CD4-positive, alpha-beta T cell treated with Interleukin-6 at 100 ng/mL for 8 hours (primary cell): ENCODE measurements around the gene MZF1.
"Not testable (repeated sequence)": the region's sequence is repeated elsewhere in the genome, so short reads cannot be mapped to it uniquely, and the experiment has no call there.

Experiments
- DNase-seq: peaks from one replicate; pipeline ENCODE4 v3.0.0-alpha.2; 2020; ENCODE audit warnings: mixed read lengths, low spot score

The MZF1 gene

GRCh38 chr19:58555369-58555885 is 17.7 kb downstream of the MZF1 start:
- no peak for DNase-seq

DNA sequence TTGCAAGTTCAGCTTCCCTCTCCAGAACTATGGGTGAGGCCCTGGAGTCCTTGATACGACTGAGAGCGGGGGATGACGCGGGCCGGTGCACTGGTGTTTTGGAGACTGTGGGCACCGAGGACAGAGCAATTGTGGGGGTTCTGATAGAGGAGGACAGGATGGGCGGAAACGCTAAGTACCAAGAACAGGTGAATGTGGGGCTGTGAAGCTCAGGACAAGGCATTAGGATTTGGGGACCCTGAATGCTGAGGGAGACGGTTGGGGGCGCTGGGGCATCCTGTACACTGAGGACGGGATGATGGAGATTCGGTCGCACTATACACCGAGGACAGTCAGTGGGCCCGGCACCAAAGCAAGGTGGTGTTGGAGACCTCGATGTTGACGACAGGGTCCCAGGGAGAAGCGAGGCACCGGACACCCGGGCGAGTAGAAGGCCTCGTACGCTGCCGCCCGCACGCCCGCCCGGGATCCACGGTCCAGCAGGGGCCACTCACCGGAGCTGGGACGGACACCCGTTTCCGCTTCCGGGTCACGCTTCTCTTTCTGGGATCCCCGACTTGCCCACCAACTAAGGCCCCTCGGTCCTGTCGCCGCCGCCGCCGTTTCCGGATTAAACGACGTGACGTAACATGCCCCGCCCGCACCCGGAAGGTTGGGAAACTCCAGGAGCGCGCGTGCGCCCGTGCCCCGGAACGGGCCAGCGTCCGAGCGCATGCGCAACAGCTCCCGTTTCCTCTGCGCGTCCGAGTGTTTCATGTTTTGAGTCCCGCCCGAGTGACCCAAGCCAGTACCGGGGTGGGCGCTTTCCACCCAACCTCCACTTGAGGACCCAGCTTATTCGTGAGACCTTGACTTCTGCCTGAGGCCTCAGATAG is 18.4 kb downstream of the MZF1 start, which contains the start of gene CHMP2A:
CHMP2A (minus strand) TSS at position 612 of the 875 bp plus-strand sequence. CDS start 893 bp downstream, outside the sequence.
- DNase-seq = peak; percentile 95

- DNase-seq = no peak
Measured at GRCh38 chr19:58553799-58554493, 19.2 kb downstream of the MZF1 start.

GRCh38 chr19:58552655-58553054 is 20.5 kb downstream of the MZF1 start:
- no peak for DNase-seq

DNA sequence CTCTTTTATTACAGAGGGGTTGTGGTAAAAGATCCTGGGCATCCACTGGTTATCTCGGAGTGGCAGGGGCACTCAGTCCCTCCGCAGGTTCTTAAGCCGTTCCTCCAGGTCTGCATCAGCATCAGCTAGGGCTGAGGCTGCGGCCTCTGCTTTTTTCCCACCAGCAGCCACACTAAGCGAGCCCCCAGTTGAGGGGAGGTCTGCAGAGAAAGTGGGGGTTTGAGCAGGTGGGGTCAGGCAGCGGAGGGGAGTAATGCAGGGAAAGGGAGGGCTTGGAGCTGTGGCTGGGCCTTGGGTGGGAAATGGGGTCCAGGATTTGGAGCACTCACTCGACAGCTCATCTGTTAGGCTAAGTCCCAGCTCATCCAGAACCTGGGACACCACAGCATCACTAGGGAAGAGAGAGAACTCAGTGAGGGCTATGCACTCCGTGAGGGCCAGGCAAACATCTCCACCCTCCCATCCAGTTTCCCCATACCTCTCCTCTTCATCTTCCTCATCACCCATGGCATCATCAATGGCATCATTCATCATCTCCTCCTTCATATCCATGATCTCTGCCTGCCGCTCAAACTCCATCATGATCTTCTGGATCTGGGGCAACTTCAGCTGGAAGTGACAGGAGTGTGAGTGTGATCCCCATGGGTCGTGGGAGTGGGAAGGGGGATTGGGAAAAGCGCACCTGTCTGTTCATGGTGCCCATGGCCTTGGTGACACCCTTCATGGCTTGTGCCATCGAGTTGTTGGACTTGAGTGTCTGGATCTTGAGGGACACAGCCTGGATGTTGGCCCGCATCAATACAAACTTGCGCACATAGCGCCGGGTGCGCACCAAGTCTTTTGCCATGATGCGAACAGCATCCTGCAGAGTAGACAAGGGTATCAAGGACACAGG is 21.3 kb downstream of the MZF1 start:
- no peak for DNase-seq

- no peak for DNase-seq
Measured at GRCh38 chr19:58551123-58551497, 22.0 kb downstream of the MZF1 start.

DNA sequence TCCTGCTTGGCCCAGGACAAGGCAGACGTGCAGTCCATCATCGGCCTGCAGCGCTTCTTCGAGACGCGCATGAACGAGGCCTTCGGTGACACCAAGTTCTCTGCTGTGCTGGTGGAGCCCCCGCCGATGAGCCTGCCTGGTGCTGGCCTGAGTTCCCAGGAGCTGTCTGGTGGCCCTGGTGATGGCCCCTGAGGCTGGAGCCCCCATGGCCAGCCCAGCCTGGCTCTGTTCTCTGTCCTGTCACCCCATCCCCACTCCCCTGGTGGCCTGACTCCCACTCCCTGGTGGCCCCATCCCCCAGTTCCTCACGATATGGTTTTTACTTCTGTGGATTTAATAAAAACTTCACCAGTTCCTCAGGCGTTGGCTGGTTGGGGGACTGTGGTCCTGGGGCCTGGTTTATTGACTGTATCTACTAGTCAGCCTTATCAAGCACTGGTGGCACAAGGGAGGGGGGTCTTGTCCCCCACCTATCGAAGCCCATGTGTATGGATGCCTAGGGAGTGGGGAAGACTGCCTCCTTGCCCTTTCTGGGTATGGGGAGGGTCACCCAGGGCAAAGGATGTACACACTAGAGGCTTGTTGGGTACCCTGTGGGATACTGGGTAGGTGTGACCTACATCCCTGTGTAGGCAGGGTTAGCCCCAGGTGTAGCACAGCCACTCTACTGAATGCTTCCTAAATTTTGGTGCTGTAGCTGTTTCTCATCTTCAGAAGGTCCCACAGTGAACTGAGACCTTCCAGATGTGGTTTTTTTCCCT is 22.6 kb downstream of the MZF1 start:
- no peak for DNase-seq

- no peak for DNase-seq
Measured at GRCh38 chr19:58549664-58550361, 23.3 kb downstream of the MZF1 start.

DNA sequence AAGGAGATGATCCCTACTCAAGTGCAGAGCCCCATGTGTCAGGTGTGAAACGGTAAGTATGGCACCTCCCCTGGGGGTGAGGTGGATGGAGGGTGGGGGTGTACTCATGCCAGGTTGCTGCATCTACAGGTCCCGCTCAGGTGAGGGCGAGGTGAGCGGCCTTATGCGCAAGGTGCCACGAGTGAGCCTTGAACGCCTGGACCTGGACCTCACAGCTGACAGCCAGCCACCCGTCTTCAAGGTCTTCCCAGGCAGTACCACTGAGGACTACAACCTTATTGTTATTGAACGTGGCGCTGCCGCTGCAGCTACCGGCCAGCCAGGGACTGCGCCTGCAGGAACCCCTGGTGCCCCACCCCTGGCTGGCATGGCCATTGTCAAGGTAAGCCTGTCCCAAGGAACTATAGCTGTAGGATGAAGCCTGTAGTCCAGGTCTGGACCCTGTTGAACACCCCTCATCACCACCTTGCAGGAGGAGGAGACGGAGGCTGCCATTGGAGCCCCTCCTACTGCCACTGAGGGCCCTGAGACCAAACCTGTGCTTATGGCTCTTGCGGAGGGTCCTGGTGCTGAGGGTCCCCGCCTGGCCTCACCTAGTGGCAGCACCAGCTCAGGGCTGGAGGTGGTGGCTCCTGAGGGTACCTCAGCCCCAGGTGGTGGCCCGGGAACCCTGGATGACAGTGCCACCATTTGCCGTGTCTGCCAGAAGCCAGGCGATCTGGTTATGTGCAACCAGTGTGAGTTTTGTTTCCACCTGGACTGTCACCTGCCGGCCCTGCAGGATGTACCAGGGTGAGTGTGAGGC is 24.1 kb downstream of the MZF1 start:
- DNase-seq = no peak

DNA sequence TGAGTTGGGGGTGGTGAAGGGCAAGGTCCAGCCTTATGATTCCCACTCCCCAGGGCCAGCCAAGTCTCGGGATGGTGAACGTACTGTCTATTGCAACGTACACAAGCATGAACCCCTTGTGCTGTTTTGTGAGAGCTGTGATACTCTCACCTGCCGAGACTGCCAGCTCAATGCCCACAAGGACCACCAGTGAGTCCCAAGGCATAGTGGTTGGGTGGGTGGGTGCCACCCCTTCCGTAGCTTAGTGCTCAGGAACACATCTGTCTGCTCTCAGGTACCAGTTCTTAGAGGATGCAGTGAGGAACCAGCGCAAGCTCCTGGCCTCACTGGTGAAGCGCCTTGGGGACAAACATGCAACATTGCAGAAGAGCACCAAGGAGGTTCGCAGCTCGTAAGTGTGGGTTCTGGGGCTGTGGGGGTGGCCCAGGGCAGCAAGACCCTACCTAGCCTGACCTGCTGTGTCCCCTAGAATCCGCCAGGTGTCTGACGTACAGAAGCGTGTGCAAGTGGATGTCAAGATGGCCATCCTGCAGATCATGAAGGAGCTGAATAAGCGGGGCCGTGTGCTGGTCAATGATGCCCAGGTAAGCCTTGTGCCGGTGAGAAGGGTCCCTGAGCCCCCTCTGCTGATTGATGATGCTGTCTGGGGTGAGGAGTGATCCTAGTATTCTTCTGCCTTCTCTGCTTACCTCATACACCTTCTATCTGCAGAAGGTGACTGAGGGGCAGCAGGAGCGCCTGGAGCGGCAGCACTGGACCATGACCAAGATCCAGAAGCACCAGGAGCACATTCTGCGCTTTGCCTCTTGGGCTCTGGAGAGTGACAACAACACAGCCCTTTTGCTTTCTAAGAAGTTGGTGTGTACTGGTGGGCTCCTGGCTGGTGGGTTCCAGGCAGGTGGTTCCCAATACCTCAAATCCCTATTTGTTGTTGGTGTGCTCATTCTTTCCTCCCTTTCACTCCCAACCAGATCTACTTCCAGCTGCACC is 25.5 kb downstream of the MZF1 start:
- no peak for DNase-seq

DNA sequence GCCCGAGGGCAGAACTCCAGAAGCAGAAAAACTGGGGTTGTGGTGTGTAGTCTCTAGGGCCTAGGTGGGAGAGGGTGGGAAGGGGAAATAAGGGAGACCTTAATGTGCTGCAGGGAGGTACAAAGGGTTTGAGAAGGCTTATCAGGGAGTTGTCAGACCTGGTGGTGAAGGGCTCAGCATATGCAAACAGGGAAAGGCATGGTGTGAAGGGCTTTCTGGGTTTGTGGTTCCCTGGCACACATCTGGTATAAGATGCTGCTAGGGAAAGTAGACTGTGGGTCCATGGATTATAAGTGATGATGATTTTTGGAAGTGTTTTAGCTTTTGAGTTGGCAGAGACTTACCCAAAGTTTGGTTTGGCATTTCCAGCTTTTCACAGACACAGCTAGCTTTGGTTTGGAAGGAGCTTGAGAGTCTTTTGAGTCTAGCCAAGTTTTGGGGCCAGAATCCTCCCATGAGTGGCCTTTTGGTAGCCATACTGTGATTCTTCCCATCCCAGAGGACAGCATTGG is 27.1 kb downstream of the MZF1 start:
- no peak for DNase-seq

- DNase-seq = no peak
Measured at GRCh38 chr19:58545286-58546018, 27.7 kb downstream of the MZF1 start.

DNA sequence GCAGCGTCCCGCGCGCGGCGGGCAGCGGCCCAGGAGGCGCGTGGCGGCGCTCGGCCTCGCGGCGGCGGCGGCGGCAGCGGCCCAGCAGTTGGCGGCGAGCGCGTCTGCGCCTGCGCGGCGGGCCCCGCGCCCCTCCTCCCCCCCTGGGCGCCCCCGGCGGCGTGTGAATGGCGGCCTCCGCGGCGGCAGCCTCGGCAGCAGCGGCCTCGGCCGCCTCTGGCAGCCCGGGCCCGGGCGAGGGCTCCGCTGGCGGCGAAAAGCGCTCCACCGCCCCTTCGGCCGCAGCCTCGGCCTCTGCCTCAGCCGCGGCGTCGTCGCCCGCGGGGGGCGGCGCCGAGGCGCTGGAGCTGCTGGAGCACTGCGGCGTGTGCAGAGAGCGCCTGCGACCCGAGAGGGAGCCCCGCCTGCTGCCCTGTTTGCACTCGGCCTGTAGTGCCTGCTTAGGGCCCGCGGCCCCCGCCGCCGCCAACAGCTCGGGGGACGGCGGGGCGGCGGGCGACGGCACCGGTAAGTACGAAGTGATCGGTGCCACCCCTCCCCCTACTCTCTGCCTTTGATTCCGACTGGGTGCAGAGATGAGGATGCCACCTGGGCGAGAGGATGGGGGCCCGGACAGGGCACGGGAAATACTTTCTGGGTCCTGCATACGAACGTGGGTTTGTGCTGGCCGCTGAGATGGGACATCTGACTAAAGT is 28.4 kb downstream of the MZF1 start:
- peak; percentile 73 for DNase-seq

DNA sequence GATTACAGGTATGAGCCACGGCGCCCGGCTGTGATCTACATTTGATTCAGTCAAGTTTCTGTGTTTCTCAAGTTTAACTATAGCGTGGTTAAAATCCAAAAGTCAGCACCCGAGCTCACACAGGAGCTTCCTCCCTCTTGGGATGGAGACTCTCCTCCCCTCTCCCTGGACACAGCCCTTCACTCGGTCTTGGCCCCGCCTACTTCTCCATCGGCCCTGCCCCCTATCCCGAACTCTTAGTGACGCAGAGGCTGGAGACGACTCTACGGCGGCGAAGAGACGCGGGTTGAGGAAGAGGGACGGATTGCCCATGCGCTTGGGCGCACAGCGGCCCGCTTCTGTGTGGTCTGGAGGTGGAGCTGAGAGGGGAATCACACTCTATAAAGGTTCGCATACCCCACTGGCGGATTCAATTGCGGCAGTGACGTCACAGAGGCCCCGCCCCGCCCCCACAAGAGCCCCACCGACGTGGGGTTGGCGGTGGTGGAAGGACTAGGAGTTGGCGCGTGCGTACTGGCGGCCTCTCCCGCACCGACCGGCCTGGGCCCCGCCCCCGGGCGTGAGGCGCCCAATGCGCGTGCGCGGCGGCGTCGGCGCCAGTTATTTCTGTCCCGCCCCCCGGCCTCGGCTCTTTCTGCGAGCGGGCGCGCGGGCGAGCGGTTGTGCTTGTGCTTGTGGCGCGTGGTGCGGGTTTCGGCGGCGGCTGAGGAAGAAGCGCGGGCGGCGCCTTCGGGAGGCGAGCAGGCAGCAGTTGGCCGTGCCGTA is 29.1 kb downstream of the MZF1 start, which contains the start of gene TRIM28:
TRIM28 (plus strand) TSS at position 239 of the 765 bp plus-strand sequence. CDS start 694 bp downstream, outside the sequence.
- peak; percentile 100 for DNase-seq

DNA sequence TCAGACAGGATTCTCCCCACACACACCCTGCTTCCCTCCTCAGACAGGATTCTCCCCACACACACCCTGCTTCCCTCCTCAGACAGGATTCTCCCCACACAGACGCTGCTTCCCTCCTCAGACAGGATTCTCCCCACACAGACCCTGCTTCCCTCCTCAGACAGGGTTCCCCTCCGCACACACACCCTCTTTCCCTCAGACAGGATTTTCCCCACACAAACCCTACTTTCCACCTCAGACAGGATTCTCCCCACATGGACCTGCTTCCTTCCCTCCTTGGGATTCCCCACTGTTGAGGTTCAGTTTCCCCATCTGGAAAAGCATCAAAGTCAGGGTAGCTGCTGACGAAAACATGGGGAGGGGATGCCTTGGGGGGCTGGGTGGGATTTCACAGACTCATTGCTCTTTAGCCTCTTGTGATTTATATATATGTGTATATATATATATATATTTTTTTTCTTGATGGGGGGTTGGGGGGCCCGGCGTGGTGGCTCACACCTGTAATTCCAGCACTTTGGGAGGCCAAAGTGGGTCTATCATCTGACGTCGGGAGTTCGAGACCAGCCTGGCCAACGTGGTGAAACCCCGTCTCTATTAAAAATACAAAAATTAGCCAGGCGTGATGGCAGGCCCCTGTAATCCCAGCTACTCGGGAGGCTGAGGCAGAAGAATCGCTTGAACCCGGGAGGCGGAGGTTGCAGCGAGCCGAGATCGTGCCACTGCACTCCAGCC is 30.3 kb downstream of the MZF1 start:
- DNase-seq = not testable (repeated sequence)
